ENCODE results near the gene TMEM53.

The TMEM53 gene

GRCh38 chr1:44628962-44629756 is 45.1 kb downstream of the TMEM53 start:
- DNase-seq, result no peak

GRCh38 chr1:44625348-44625747 is 48.9 kb downstream of the TMEM53 start:
- DNase-seq, result no peak

GRCh38 chr1:44624268-44624901 is 49.9 kb downstream of the TMEM53 start:
- no peak for DNase-seq

GRCh38 chr1:44621841-44622286 is 52.4 kb downstream of the TMEM53 start:
- no peak for DNase-seq

- no peak for DNase-seq
Observed at GRCh38 chr1:44620072-44620471, 54.2 kb downstream of the TMEM53 start.

GRCh38 chr1:44619261-44619900 is 54.9 kb downstream of the TMEM53 start:
- no peak for DNase-seq

- no peak for DNase-seq
Observed at GRCh38 chr1:44617703-44618029, 56.6 kb downstream of the TMEM53 start.

GRCh38 chr1:44616991-44617702 is 57.1 kb downstream of the TMEM53 start:
- DNase-seq, result no peak

GRCh38 chr1:44616284-44616990 is 57.8 kb downstream of the TMEM53 start:
- DNase-seq, result no peak

- DNase-seq, result no peak
Observed at GRCh38 chr1:44613941-44614340, 60.3 kb downstream of the TMEM53 start.

- DNase-seq, result no peak
Observed at GRCh38 chr1:44611866-44612265, 62.4 kb downstream of the TMEM53 start.

GRCh38 chr1:44611419-44611818 is 62.9 kb downstream of the TMEM53 start:
- no peak for DNase-seq

- no peak for DNase-seq
Observed at GRCh38 chr1:44610527-44611148, 63.6 kb downstream of the TMEM53 start.

GRCh38 chr1:44609768-44610526 is 64.3 kb downstream of the TMEM53 start:
- no peak for DNase-seq

GRCh38 chr1:44609412-44609767 is 64.9 kb downstream of the TMEM53 start:
- peak; percentile 63 for DNase-seq

GRCh38 chr1:44608141-44608540 is 66.1 kb downstream of the TMEM53 start:
- DNase-seq, result no peak

- DNase-seq, result no peak
Observed at GRCh38 chr1:44606701-44607281, 67.5 kb downstream of the TMEM53 start.

GRCh38 chr1:44605914-44606615 is 68.2 kb downstream of the TMEM53 start:
- no peak for DNase-seq

GRCh38 chr1:44604157-44604955 is 69.9 kb downstream of the TMEM53 start:
- no peak for DNase-seq

GRCh38 chr1:44603718-44604117 is 70.6 kb downstream of the TMEM53 start:
- DNase-seq, result no peak
